ENCODE data around the gene MCMBP.

MCMBP gene

GRCh38 chr10:119780879-119781480, 91.7 kb downstream of the MCMBP start:
- no peak overlapping the region for H3K4me3 ChIP-seq (ENCODE audit: low read depth, low read length)
- no peak for TF ChIP-seq CTCF (IDR thresholded peaks at IDR 0.05; ENCODE audit: borderline replicate concordance, insufficient read depth, low read depth, low read length)

Data from GM12875 (cell line).